PC-9 (cell line): ENCODE measurements around the gene DOCK4.

Source experiments
- CTCF ChIP-seq: fragments of 200-600 bp; sonication (generic); conservative IDR thresholded peaks from 2 replicates; pipeline ENCODE4 v1.6.1; 2017; ENCODE audit warnings: mixed run types, antibody characterized with exemption, mild to moderate bottlenecking, moderate library complexity
- EZH2 ChIP-seq: fragments of 200-600 bp; sonication (generic); IDR thresholded peaks from 2 replicates; pipeline ENCODE4 v1.8.0; 2017; ENCODE audit warnings: antibody characterized with exemption, low read depth

DNA sequence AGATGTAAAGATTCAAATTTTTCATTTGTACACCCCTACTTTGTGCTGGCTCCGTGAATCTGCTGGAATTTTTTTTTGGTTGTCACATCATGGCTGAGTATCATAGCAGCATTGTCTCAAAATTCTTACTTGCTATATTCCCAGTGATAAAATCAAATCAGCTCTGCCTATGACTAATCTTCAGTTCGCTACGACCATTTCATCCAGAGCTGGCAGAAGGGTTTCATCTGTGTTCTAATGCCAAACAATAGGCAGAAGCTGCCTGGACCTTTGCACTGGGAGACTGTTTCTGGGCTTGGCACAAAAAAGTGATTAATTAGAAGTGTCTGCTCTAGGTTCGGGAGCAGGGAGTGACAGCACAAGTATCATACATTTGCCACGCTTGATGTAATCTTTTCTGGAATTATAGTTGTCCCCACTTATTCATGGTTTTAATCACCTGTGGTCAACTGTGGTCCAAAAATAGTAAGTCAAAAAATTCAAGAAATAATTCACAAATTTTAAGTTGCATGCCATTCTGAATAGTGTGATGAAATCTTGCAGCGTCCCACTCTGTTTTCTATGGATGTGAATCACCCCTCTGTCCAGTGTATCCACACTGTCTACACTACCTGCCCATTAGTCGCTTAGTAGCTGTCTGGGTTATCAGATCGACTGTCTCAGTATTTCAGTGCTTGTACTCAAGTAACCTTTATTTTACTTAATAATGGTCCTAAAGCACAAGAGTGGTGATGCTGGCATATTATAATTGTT is 523.4 kb downstream of the DOCK4 start:
- TF ChIP-seq CTCF (no peak), EZH2 (no peak)
